MG63 (cell line): ENCODE data around the gene APOA5. TPM values are rescaled to one million over a fixed set of nuclear protein-coding genes. Genes with fewer than 3 reads are reported as not detected.
A peak's percentile ranks its signal among the peaks of the same experiment; 100 is the strongest.
"Not testable (repeated sequence)": the region's sequence is repeated elsewhere in the genome, so short reads cannot be mapped to it uniquely, and the experiment has no call there.

Source experiments
- DNase-seq: peaks from one replicate; pipeline ENCODE4 v3.0.0-alpha.2; 2020
- H3K27me3 ChIP-seq: fragments of 250-450 bp; sonication (Bioruptor Pico); 2 replicates; pipeline ENCODE4 v1.5.1; 2020; ENCODE audit warnings: mild to moderate bottlenecking, moderate library complexity
- H3K36me3 ChIP-seq: fragments of 250-450 bp; sonication (Bioruptor Pico); 2 replicates; pipeline ENCODE4 v1.5.1; 2020; ENCODE audit warnings: mild to moderate bottlenecking, moderate library complexity
- H3K4me3 ChIP-seq: fragments of 250-450 bp; sonication (Bioruptor Pico); 2 replicates; pipeline ENCODE4 v1.5.1; 2020; ENCODE audit warnings: mild to moderate bottlenecking, moderate library complexity
- H3K9me3 ChIP-seq: fragments of 250-450 bp; sonication (Bioruptor Pico); 2 replicates; pipeline ENCODE4 v1.5.1; 2020; ENCODE audit warnings: mild to moderate bottlenecking, moderate library complexity
- total RNA-seq: library from RNA; depleted of rRNA; stranded (reverse); fragments of >200 nt; shearing (Covaris generic); gene quantifications from 2 replicates; pipeline ENCODE4 v1.2.3, GENCODE V29; 2014; ENCODE audit warnings: low replicate concordance; rRNA removed

The APOA5 gene
- not detected in 2 replicates for total RNA-seq

GRCh38 chr11:116791813-116792143 is at the start of gene APOA5:
APOA5 (minus strand) TSS chr11:116791879; CDS start chr11:116791860, 19 bp downstream.
- Histone ChIP-seq H3K27me3 (no peaks in the 10 kb centered on the region), H3K36me3 (peaks cover 3% of the 10 kb centered on the region), H3K9me3 (no peaks in the 10 kb centered on the region), H3K4me3 (no peak within 1 kb of the TSS)
- DNase-seq: no peak

DNA sequence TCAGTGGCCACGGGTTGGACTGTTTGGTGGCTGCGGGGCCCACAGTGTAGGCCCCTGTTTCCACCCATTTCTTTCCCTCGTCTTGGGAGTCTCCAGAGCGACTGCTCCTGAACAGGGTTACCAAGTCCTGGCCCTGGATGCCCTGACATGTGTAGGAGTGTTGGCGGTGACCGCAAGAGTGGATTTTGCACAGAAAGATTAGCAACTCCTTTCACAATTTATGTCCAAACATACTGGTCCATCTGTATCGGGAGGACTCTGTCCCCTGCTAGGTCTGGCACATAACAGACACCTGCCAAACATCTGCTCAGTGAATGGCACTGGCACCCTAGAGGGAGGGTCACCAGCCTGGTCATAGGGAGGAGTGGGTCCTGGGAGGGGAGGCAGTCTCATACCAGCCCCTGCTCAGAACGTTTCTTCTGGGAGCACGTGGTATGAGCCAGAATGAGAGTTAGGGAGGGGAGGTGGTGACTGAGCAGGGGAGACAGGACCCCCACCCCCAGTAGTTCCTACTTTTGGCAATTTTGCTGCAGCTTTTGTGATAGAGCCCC is 49.1 kb upstream of the APOA5 start:
- Histone ChIP-seq H3K36me3 (peaks cover 6% of the 10 kb centered on the region; the same call in 1 of the 2 replicates), H3K27me3 (no peaks in the 10 kb centered on the region), H3K4me3 (no peak overlapping the region), H3K9me3 (no peaks in the 10 kb centered on the region)
- no peak for DNase-seq

- DNase-seq: no peak
- peaks cover 6% of the 10 kb centered on the region; the same call in 1 of the 2 replicates for H3K36me3 ChIP-seq
- no peak overlapping the region for H3K4me3 ChIP-seq
- no peaks in the 10 kb centered on the region for H3K9me3 ChIP-seq
- H3K27me3 ChIP-seq: no peaks in the 10 kb centered on the region
Measured at GRCh38 chr11:116840224-116840745, 48.6 kb upstream of the APOA5 start.

- Histone ChIP-seq H3K27me3 (no peaks in the 10 kb centered on the region), H3K4me3 (no peak overlapping the region), H3K36me3 (peaks cover under 1% of the 10 kb centered on the region; the same call in 1 of the 2 replicates), H3K9me3 (no peaks in the 10 kb centered on the region)
- DNase-seq: no peak
Measured at GRCh38 chr11:116838321-116839084, 46.8 kb upstream of the APOA5 start.

- no peaks in the 10 kb centered on the region for H3K36me3 ChIP-seq
- no peaks in the 10 kb centered on the region for H3K9me3 ChIP-seq
- no peak within 1 kb of the TSS for H3K4me3 ChIP-seq
- no peaks in the 10 kb centered on the region for H3K27me3 ChIP-seq
- no peak for DNase-seq
Measured at GRCh38 chr11:116837231-116838091, 45.8 kb upstream of the APOA5 start, which contains the start of gene APOA1. APOA1 (minus strand) TSS chr11:116837622; CDS start chr11:116837387, 235 bp downstream.

GRCh38 chr11:116836632-116836991 is 44.9 kb upstream of the APOA5 start:
- H3K9me3 ChIP-seq: no peaks in the 10 kb centered on the region
- no peak for DNase-seq
- no peaks in the 10 kb centered on the region for H3K36me3 ChIP-seq
- no peak overlapping the region for H3K4me3 ChIP-seq
- no peaks in the 10 kb centered on the region for H3K27me3 ChIP-seq

- peak; percentile 93 for DNase-seq
- Histone ChIP-seq H3K27me3 (no peaks in the 10 kb centered on the region), H3K9me3 (no peaks in the 10 kb centered on the region), H3K36me3 (no peaks in the 10 kb centered on the region), H3K4me3 (peak overlapping the region; percentile 22)
Measured at GRCh38 chr11:116835791-116836631, 44.3 kb upstream of the APOA5 start.

DNA sequence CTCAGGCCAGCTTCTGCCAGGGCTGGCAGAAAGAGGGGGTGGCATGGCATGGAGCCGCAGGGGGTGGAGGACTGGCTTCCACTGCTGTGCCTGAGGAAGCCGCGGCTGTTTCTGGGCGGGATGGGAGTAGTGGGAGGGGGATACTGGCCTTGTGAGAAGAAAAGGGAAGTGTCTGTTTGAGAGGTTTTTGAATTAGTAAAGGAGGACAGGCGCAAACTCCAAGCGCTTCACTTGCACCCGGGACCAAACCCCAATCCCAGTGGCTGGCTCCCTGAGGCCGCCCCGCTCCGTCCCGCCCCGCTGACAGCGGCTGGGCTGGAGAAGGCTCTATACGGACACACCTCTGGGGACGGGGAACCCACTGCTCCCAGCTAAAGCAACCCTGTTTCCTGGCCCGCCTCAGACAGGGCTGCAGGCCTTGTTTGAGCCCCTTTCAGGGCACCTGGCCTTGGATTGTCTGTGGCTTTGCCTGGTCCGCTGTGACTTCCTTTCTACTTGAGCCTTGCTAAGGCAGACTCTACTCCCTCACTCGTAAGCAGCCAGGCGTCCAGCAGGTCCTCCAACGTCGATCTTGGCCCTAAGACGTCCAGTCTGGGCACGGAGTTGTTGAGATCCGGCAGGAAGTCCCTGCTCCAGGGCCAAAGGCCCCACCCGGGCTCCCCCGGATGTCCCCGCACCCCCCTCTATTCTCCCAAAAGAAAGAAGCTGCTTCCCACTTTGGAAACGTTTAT is 43.5 kb upstream of the APOA5 start:
- H3K27me3 ChIP-seq: no peaks in the 10 kb centered on the region
- no peak for DNase-seq
- H3K4me3 ChIP-seq: peak overlapping the region; percentile 22
- no peaks in the 10 kb centered on the region for H3K36me3 ChIP-seq
- no peaks in the 10 kb centered on the region for H3K9me3 ChIP-seq

- not testable (repeated sequence) for H3K36me3 ChIP-seq, H3K4me3 ChIP-seq, H3K27me3 ChIP-seq, DNase-seq, H3K9me3 ChIP-seq
Measured at GRCh38 chr11:116834535-116835041, 42.9 kb upstream of the APOA5 start.

DNA sequence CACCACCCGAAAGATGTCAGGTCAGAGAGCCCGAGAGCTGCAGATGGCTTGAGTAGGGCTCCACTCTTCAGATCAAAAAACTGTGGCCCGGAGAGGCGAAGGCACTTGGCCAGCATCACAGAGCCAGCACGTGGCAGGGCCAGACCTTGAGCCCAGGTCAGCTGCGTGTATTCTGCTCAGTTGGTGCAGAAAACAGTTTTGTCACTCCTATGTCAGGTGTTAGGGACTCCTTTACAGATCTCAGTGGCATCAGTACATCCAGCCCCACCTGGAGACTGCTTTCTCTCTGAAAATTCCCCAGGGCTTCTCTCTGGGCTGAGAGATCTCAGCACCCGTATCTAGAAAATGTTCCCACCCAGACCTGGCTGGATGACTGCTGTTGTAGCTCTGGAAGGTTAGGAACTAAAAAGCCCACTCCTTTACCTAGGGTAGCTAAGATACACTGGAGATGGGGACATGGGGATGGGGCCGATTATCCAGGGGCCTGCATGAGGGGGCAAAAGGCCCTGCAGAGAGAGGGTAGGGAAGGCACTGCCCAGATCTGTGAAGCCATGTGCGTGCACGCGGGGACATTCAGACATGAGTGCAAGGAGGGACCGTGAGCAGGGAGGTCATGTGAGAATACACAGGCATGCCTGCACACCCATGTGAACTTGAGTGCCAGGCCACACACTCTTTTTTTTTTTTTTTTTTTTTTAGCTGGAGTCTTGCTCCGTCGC is 42.3 kb upstream of the APOA5 start:
- Histone ChIP-seq H3K4me3 (no peak overlapping the region), H3K36me3 (no peaks in the 10 kb centered on the region), H3K27me3 (no peaks in the 10 kb centered on the region), H3K9me3 (no peaks in the 10 kb centered on the region)
- no peak for DNase-seq

- no peak for DNase-seq
- Histone ChIP-seq H3K27me3 (no peaks in the 10 kb centered on the region), H3K4me3 (no peak overlapping the region), H3K36me3 (no peaks in the 10 kb centered on the region), H3K9me3 (no peaks in the 10 kb centered on the region)
Measured at GRCh38 chr11:116833491-116833815, 41.8 kb upstream of the APOA5 start.

GRCh38 chr11:116832350-116833290 is 40.9 kb upstream of the APOA5 start:
- H3K36me3 ChIP-seq: no peaks in the 10 kb centered on the region
- no peak overlapping the region for H3K4me3 ChIP-seq
- no peak for DNase-seq
- no peaks in the 10 kb centered on the region for H3K9me3 ChIP-seq
- no peaks in the 10 kb centered on the region for H3K27me3 ChIP-seq

DNA sequence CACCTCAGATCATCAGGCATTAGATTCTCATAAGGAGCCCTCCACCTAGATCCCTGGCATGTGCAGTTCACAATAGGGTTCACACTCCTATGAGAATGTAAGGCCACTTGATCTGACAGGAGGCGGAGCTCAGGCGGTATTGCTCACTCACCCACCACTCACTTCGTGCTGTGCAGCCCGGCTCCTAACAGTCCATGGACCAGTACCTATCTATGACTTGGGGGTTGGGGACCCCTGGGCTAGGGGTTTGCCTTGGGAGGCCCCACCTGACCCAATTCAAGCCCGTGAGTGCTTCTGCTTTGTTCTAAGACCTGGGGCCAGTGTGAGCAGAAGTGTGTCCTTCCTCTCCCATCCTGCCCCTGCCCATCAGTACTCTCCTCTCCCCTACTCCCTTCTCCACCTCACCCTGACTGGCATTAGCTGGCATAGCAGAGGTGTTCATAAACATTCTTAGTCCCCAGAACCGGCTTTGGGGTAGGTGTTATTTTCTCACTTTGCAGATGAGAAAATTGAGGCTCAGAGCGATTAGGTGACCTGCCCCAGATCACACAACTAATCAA is 40.2 kb upstream of the APOA5 start:
- no peak for DNase-seq

More for the DNA sequence above, 40.2 kb upstream of the APOA5 start:
- Histone ChIP-seq H3K4me3 (no peak overlapping the region), H3K9me3 (no peaks in the 10 kb centered on the region), H3K27me3 (no peaks in the 10 kb centered on the region), H3K36me3 (no peaks in the 10 kb centered on the region)
